B cell (primary cell): ENCODE data around the gene HTR6.
"Not testable (repeated sequence)": the region's sequence is repeated elsewhere in the genome, so short reads cannot be mapped to it uniquely, and the experiment has no call there.

Experiments
- EZH2 ChIP-seq: IDR thresholded peaks from 2 replicates; pipeline ENCODE4 v1.6.1; 2012; ENCODE audit warnings: borderline replicate concordance, low read depth, mild to moderate bottlenecking, moderate library complexity, low read length; ENCODE audit not compliant: insufficient read depth, poor library complexity, severe bottlenecking
- TF ChIP-seq, protein P1 (sequence below): fragments of 200-600 bp; IDR thresholded peaks from one replicate; pipeline ENCODE4 v1.8.0; 2022; ENCODE audit warnings: antibody characterized with exemption, mild to moderate bottlenecking

DNA sequence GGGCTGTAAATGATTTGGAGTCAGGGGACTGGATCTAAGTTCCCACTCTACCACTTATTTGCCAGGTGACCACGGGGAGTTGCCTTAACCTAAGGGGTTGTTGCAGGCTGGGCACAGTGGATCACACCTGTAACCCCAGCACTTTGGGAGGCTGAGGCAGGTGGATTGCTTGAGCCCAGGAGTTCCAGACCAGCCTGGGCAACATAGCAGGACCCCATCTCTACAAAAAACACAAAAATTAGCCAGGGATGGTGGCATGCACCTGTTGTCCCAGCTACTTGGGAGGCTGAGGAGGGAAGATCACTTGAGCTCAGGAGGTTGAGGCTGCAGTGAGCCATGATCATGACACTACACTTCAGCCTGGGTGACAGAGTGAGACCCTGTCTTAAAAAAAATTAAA is 34.5 kb upstream of the HTR6 start:
- TF ChIP-seq, protein P1, sequence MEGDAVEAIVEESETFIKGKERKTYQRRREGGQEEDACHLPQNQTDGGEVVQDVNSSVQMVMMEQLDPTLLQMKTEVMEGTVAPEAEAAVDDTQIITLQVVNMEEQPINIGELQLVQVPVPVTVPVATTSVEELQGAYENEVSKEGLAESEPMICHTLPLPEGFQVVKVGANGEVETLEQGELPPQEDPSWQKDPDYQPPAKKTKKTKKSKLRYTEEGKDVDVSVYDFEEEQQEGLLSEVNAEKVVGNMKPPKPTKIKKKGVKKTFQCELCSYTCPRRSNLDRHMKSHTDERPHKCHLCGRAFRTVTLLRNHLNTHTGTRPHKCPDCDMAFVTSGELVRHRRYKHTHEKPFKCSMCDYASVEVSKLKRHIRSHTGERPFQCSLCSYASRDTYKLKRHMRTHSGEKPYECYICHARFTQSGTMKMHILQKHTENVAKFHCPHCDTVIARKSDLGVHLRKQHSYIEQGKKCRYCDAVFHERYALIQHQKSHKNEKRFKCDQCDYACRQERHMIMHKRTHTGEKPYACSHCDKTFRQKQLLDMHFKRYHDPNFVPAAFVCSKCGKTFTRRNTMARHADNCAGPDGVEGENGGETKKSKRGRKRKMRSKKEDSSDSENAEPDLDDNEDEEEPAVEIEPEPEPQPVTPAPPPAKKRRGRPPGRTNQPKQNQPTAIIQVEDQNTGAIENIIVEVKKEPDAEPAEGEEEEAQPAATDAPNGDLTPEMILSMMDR, result not testable (repeated sequence)
- TF ChIP-seq EZH2, result not testable (repeated sequence)
